MCF 10A (cell line): Measurements from ENCODE around the gene CAV1. TPM values are rescaled to one million over a fixed set of nuclear protein-coding genes. Genes with fewer than 3 reads are reported as not detected.

ENCODE experiments used
- BruUV-seq: library from RNA; stranded (reverse); fragments of 400-500 nt; replicated peaks from 2 replicates; lab custom pipeline; 2021; lab: Mats Ljungman, UMichigan
- CTCF ChIA-PET: fragments of 300-600 bp; sonication (Branson Sonifier 250); formaldehyde crosslinking; extraction: SDS; loops from one replicate; lab custom pipeline; 2021; ENCODE audit warnings: antibody characterized with exemption, inconsistent platforms; lab: Yijun Ruan, JAX
- POLR2A ChIA-PET: fragments of 300-600, 350-650 bp; sonication (Branson Sonifier 250); formaldehyde crosslinking; extraction: SDS; loops from one replicate; lab custom pipeline; 2020; ENCODE audit warnings: antibody characterized with exemption, inconsistent platforms; lab: Yijun Ruan, JAX
- DNase-seq: peaks from one replicate; pipeline ENCODE4 v3.0.0-alpha.2; 2018; ENCODE audit not compliant: unreplicated experiment
- H3K27ac Mint-ChIP-seq: one replicate; pipeline ENCODE4 v1.8.0; 2022; ENCODE audit warnings: mild to moderate bottlenecking, low read depth, mixed read lengths; ENCODE audit not compliant: unreplicated experiment
- H3K27me3 Mint-ChIP-seq: one replicate; pipeline ENCODE4 v1.8.0; 2022; ENCODE audit warnings: mixed read lengths; ENCODE audit not compliant: insufficient read depth, unreplicated experiment
- H3K36me3 Mint-ChIP-seq: one replicate; pipeline ENCODE4 v1.8.0; 2022; ENCODE audit warnings: mild to moderate bottlenecking, moderate library complexity, mixed read lengths; ENCODE audit not compliant: insufficient read depth, unreplicated experiment
- H3K4me1 Mint-ChIP-seq: one replicate; pipeline ENCODE4 v1.8.0; 2022; ENCODE audit warnings: mixed read lengths; ENCODE audit not compliant: insufficient read depth, unreplicated experiment
- H3K4me3 Mint-ChIP-seq: one replicate; pipeline ENCODE4 v1.8.0; 2022; ENCODE audit warnings: mild to moderate bottlenecking, moderate library complexity, mixed read lengths; ENCODE audit not compliant: unreplicated experiment
- H3K9me3 Mint-ChIP-seq: one replicate; pipeline ENCODE4 v1.8.0; 2022; ENCODE audit warnings: mixed read lengths; ENCODE audit not compliant: unreplicated experiment
- intact Hi-C: fragments of 100-400 bp; cut with micrococcal nuclease; formaldehyde crosslinking; loops from 2 replicates; pipeline ENCODE4 v1.14.1; 2022
- total RNA-seq: library from RNA; stranded (reverse); gene quantifications from 2 replicates; pipeline ENCODE4 v1.2.3, GENCODE V29; 2022
- TF ChIP-seq, protein P1 (sequence below): fragments of 200-600 bp; IDR thresholded peaks from one replicate; pipeline ENCODE4 v1.8.0; 2022; ENCODE audit warnings: antibody characterized with exemption, mild to moderate bottlenecking; ENCODE audit not compliant: unreplicated experiment

Gene CAV1
- total RNA-seq, 1 experiment from 2014 or later: 267 TPM

DNA sequence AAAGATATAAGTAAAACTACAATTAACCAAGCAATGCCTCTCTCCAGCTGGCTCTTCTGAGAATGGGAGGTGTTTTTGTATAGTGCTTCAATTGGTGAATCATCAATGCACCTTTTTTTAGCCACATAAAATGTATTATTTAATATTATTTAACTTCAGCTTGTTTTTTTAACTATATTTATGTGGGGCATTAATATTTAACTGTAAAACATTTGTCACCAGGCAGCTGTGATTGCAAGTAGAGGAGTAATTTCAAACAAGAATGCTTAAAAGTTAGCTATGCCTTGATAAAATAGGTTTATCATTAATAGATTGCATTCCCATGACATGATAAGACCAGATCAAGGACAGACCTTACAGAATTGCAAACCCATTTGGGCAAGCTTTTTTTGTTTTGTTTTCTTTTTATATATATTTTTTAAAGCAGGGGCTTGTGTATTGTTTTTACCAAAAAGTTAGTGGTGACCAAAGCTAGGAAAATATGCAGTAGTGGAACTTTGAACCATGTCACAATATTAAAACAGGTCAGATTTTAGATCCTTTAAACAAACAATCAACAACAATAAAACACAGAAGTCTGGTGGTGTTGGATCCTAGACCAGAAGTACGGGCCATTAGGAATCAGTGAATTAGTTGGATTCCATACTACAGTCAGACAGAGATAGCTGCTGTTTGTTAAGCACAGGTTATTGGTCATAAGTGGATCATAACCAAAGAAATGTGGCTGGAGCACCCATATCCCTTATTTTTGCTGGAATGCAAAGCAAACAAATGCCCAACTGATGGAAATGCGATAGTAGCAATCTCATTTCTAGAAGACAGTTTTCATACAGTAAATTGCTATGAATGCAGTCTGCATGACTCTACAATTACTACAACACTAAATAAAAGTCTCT, 22.4 kb upstream of the CAV1 start:
- CTCF ChIA-PET: interaction anchor here (0.6 to 2.8 kb wide), 12 partner anchors 9 to 296 kb away, joined by 3 to 37 read pairs (median 3); no protein-coding TSS in a partner anchor
- Mint-ChIP-seq H3K4me1 (peaks cover 34% of the 10 kb centered on the region), H3K4me3 (peak overlapping the region; percentile 87), H3K27ac (peak overlapping the region; percentile 86), H3K9me3 (no peaks in the 10 kb centered on the region), H3K27me3 (no peaks in the 10 kb centered on the region), H3K36me3 (peaks cover 45% of the 10 kb centered on the region)
- POLR2A ChIA-PET: interaction anchor here (0.6 to 14.6 kb wide), 27 partner anchors 8 to 290 kb away, joined by 3 to 241 read pairs (median 6); partner anchors contain the start of genes CAV1 and TES
- intact Hi-C loops: loop anchor here (5.0 kb wide), 1 partner anchor 85 kb away; no protein-coding TSS in a partner anchor
- BruUV-seq: no TSS peak
- TF ChIP-seq, protein P1, sequence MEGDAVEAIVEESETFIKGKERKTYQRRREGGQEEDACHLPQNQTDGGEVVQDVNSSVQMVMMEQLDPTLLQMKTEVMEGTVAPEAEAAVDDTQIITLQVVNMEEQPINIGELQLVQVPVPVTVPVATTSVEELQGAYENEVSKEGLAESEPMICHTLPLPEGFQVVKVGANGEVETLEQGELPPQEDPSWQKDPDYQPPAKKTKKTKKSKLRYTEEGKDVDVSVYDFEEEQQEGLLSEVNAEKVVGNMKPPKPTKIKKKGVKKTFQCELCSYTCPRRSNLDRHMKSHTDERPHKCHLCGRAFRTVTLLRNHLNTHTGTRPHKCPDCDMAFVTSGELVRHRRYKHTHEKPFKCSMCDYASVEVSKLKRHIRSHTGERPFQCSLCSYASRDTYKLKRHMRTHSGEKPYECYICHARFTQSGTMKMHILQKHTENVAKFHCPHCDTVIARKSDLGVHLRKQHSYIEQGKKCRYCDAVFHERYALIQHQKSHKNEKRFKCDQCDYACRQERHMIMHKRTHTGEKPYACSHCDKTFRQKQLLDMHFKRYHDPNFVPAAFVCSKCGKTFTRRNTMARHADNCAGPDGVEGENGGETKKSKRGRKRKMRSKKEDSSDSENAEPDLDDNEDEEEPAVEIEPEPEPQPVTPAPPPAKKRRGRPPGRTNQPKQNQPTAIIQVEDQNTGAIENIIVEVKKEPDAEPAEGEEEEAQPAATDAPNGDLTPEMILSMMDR: no peak
- DNase-seq: no peak

DNA sequence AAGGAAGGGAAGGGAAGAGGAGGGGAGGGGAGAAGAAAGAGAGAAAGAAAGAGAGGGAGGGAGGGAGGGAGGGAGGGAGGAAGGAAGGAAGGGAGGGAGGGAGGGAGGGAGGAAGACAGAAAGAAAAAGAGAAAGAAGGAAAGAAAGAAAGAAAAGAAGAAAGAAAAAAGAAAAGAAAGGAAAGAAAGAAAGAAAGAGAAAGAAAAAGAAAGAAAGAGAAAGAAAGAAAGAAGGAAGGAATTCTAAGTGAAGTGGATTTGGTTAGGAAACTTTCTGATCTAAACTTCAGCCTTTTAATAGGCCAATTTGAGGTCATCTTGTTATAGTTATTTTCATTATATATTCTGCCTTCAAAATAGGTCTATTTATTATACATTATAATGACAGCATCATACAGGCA, 21.0 kb upstream of the CAV1 start:
- peaks cover 20% of the 10 kb centered on the region for H3K4me1 Mint-ChIP-seq
- BruUV-seq: no TSS peak
- TF ChIP-seq, protein P1: no peak
- ChIA-PET CTCF (interaction anchor here (0.7 to 1.0 kb wide), 2 partner anchors 22 to 66 kb away, joined by 3 to 4 read pairs; no protein-coding TSS in a partner anchor), POLR2A (interaction anchor here (0.6 to 14.6 kb wide), 3 partner anchors 18 to 226 kb away, joined by 3 to 241 read pairs (median 24); partner anchors contain the start of gene CAV1)
- H3K27ac Mint-ChIP-seq: peak overlapping the region; percentile 86
- no peak overlapping the region for H3K4me3 Mint-ChIP-seq
- no peak for DNase-seq
- intact Hi-C loops: loop anchor here (5.0 kb wide), 1 partner anchor 83 kb away; no protein-coding TSS in a partner anchor
- no peaks in the 10 kb centered on the region for H3K27me3 Mint-ChIP-seq
- peaks cover 49% of the 10 kb centered on the region for H3K36me3 Mint-ChIP-seq
- H3K9me3 Mint-ChIP-seq: no peaks in the 10 kb centered on the region

DNA sequence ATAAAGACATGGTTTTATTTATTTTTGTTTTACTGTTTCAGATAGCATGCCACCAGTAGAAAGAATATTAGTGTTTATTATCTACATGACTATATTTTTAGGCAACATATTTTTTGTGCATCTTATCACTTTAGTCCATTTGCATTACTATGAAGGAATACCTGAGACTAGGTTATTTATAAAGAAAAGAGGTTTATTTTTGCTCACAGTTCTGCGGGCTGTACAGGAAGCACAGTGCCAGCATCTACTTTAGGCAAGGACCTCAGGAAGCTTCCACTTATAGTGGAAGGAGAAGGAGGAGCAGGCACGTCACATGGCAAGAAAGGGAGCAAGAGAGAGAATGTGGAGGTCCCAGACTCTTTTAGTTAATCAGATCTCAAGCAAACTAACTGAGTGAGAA, 19.6 kb upstream of the CAV1 start:
- DNase-seq: no peak
- no peaks in the 10 kb centered on the region for H3K27me3 Mint-ChIP-seq
- BruUV-seq: no TSS peak
- TF ChIP-seq, protein P1: no peak
- H3K27ac Mint-ChIP-seq: peak overlapping the region; percentile 54
- intact Hi-C loops: no loop called here
- peaks cover 60% of the 10 kb centered on the region for H3K36me3 Mint-ChIP-seq
- H3K9me3 Mint-ChIP-seq: peaks cover 6% of the 10 kb centered on the region
- ChIA-PET CTCF (no interaction called here), POLR2A (interaction anchor here (0.6 to 14.6 kb wide), 4 partner anchors 14 to 250 kb away, joined by 3 to 241 read pairs (median 14); partner anchors contain the start of gene CAV1)
- peaks cover 24% of the 10 kb centered on the region for H3K4me1 Mint-ChIP-seq
- no peak overlapping the region for H3K4me3 Mint-ChIP-seq

GRCh38 chr7:116505823-116506222, 19.0 kb upstream of the CAV1 start:
- peaks cover 7% of the 10 kb centered on the region for H3K9me3 Mint-ChIP-seq
- POLR2A ChIA-PET: interaction anchor here (1.0 to 14.6 kb wide), 3 partner anchors 16 to 241 kb away, joined by 3 to 241 read pairs (median 162); partner anchors contain the start of gene CAV1

More at GRCh38 chr7:116505823-116506222, 19.0 kb upstream of the CAV1 start:
- Mint-ChIP-seq H3K36me3 (peaks cover 55% of the 10 kb centered on the region), H3K27me3 (no peaks in the 10 kb centered on the region), H3K27ac (peak overlapping the region; percentile 54), H3K4me1 (peaks cover 30% of the 10 kb centered on the region), H3K4me3 (no peak overlapping the region)
- BruUV-seq: no TSS peak
- TF ChIP-seq, protein P1: no peak
- intact Hi-C loops: no loop called here
- CTCF ChIA-PET: no interaction called here
- DNase-seq: no peak
